ENCODE results near the gene RERG.

RERG gene

GRCh38 chr12:15183821-15184220 is 37.4 kb downstream of the RERG start:
- DNase-seq: no peak

- no peak for DNase-seq
Measured at GRCh38 chr12:15181017-15181683, 40.1 kb downstream of the RERG start.

GRCh38 chr12:15180325-15180724 is 40.9 kb downstream of the RERG start:
- DNase-seq: no peak

- no peak for DNase-seq
Measured at GRCh38 chr12:15179672-15180071, 41.5 kb downstream of the RERG start.

GRCh38 chr12:15173142-15173541 is 48.1 kb downstream of the RERG start:
- no peak for DNase-seq

- DNase-seq: no peak
Measured at GRCh38 chr12:15172060-15172822, 49.0 kb downstream of the RERG start.

GRCh38 chr12:15171012-15171655 is 50.1 kb downstream of the RERG start:
- no peak for DNase-seq

GRCh38 chr12:15168026-15168678 is 53.1 kb downstream of the RERG start:
- DNase-seq: no peak

- DNase-seq: no peak
Measured at GRCh38 chr12:15165012-15165659, 56.1 kb downstream of the RERG start.

GRCh38 chr12:15163030-15163976 is 57.9 kb downstream of the RERG start:
- no peak for DNase-seq

- no peak for DNase-seq
Measured at GRCh38 chr12:15158083-15158482, 63.1 kb downstream of the RERG start.

GRCh38 chr12:15157269-15157671 is 63.9 kb downstream of the RERG start:
- no peak for DNase-seq

GRCh38 chr12:15155271-15155670 is 65.9 kb downstream of the RERG start:
- no peak for DNase-seq

- DNase-seq: no peak
Measured at GRCh38 chr12:15154103-15154502, 67.1 kb downstream of the RERG start.

- DNase-seq: no peak
Measured at GRCh38 chr12:15152868-15153267, 68.3 kb downstream of the RERG start.

- peak; percentile 45 for DNase-seq
Measured at GRCh38 chr12:15152456-15152855, 68.8 kb downstream of the RERG start.

GRCh38 chr12:15151161-15152091 is 69.8 kb downstream of the RERG start:
- DNase-seq: no peak

- DNase-seq: no peak
Measured at GRCh38 chr12:15146585-15146984, 74.6 kb downstream of the RERG start.

GRCh38 chr12:15143467-15143866 is 77.8 kb downstream of the RERG start:
- no peak for DNase-seq

GRCh38 chr12:15142711-15143110 is 78.5 kb downstream of the RERG start:
- no peak for DNase-seq

- DNase-seq: no peak
Measured at GRCh38 chr12:15131431-15131830, 89.8 kb downstream of the RERG start.
